Measurements from ENCODE around the gene NOTCH2. TPM values are rescaled to one million over a fixed set of nuclear protein-coding genes. Genes with fewer than 3 reads are reported as not detected.
"Not testable (repeated sequence)": the region's sequence is repeated elsewhere in the genome, so short reads cannot be mapped to it uniquely, and the experiment has no call there.

Gene NOTCH2
- polyA plus RNA-seq, 3 donors = 6.4 to 29.0 (median 15.4) TPM

GRCh38 chr1:119981986-119982815 lies 87.3 kb downstream of the NOTCH2 start:
- WGBS, 3 donors = 14 to 28% (median 14%) methylated on average over 1 of the region's 1 CpG
- H3K27ac ChIP-seq (ENCODE audit: low read depth, low read length) = no peak overlapping the region

- WGBS, 3 donors = 71 to 77% (median 75%) methylated on average over 5 of the region's 5 CpGs
- H3K27ac ChIP-seq (ENCODE audit: low read depth, low read length) = no peak overlapping the region
Observed at GRCh38 chr1:119981496-119981895, 88.0 kb downstream of the NOTCH2 start.

GRCh38 chr1:119978018-119978505 lies 91.4 kb downstream of the NOTCH2 start:
- no peak overlapping the region for H3K27ac ChIP-seq (ENCODE audit: low read depth, low read length)
- 43 to 73% (median 55%) methylated on average over 4 of the region's 4 CpGs for WGBS, 3 donors

GRCh38 chr1:119977113-119977736 lies 92.2 kb downstream of the NOTCH2 start:
- WGBS, 3 donors = 91 to 95% (median 93%) methylated on average over 7 to 8 of the region's 8 CpGs
- not testable (repeated sequence) for H3K27ac ChIP-seq (ENCODE audit: low read depth, low read length)

GRCh38 chr1:119975582-119976254 lies 93.7 kb downstream of the NOTCH2 start:
- 75 to 92% (median 77%) methylated on average over 5 of the region's 5 CpGs for WGBS, 3 donors
- H3K27ac ChIP-seq (ENCODE audit: low read depth, low read length) = not testable (repeated sequence)

GRCh38 chr1:119975006-119975405 lies 94.5 kb downstream of the NOTCH2 start:
- no peak overlapping the region for H3K27ac ChIP-seq (ENCODE audit: low read depth, low read length)

GRCh38 chr1:119974013-119974412 lies 95.4 kb downstream of the NOTCH2 start:
- no peak overlapping the region for H3K27ac ChIP-seq (ENCODE audit: low read depth, low read length)

More at GRCh38 chr1:119975006-119975405, 94.5 kb downstream of the NOTCH2 start:
- WGBS, 3 donors = 95 to 98% (median 96%) methylated on average over 2 of the region's 2 CpGs

- WGBS, 3 donors = 85 to 93% (median 89%) methylated on average over 4 of the region's 4 CpGs
- H3K27ac ChIP-seq (ENCODE audit: low read depth, low read length) = no peak overlapping the region
Observed at GRCh38 chr1:119971710-119972570, 97.5 kb downstream of the NOTCH2 start.

- 83 to 97% (median 96%) methylated on average over 1 of the region's 1 CpG for WGBS, 3 donors
- no peak overlapping the region for H3K27ac ChIP-seq (ENCODE audit: low read depth, low read length)
Observed at GRCh38 chr1:119968601-119969000, 100.9 kb downstream of the NOTCH2 start.

GRCh38 chr1:119968068-119968492 lies 101.4 kb downstream of the NOTCH2 start:
- WGBS, 3 donors = 89 to 95% (median 92%) methylated on average over 1 of the region's 1 CpG
- no peak overlapping the region for H3K27ac ChIP-seq (ENCODE audit: low read depth, low read length)

GRCh38 chr1:119966681-119967080 lies 102.8 kb downstream of the NOTCH2 start:
- no peak overlapping the region for H3K27ac ChIP-seq (ENCODE audit: low read depth, low read length)
- WGBS, 3 donors = 65 to 88% (median 85%) methylated on average over 2 of the region's 2 CpGs

- 54 to 68% (median 59%) methylated on average over 4 of the region's 4 CpGs for WGBS, 3 donors
- no peak overlapping the region for H3K27ac ChIP-seq (ENCODE audit: low read depth, low read length)
Observed at GRCh38 chr1:119966020-119966419, 103.4 kb downstream of the NOTCH2 start.

- WGBS, 3 donors = 59 to 68% (median 59%) methylated on average over 1 of the region's 1 CpG
- no peak overlapping the region for H3K27ac ChIP-seq (ENCODE audit: low read depth, low read length)
Observed at GRCh38 chr1:119964673-119965363, 104.6 kb downstream of the NOTCH2 start.

- H3K27ac ChIP-seq (ENCODE audit: low read depth, low read length) = no peak overlapping the region
- WGBS, 3 donors = 65 to 68% (median 66%) methylated on average over 5 of the region's 5 CpGs
Observed at GRCh38 chr1:119962296-119962968, 107.0 kb downstream of the NOTCH2 start.

GRCh38 chr1:119960501-119960900 lies 109.0 kb downstream of the NOTCH2 start:
- H3K27ac ChIP-seq (ENCODE audit: low read depth, low read length) = no peak overlapping the region
- 90 to 95% (median 91%) methylated on average over 4 of the region's 4 CpGs for WGBS, 3 donors

- no peak overlapping the region for H3K27ac ChIP-seq (ENCODE audit: low read depth, low read length)
- whole genome bisulfite sequencing, 3 donors = 78 to 86% (median 84%) methylated on average over 7 of the region's 7 CpGs
Observed at GRCh38 chr1:119959268-119960220, 109.9 kb downstream of the NOTCH2 start.

Data from adipose tissue (tissue), 3 donors.